Measurements from ENCODE around the gene RGS2.
A peak's percentile ranks its signal among the peaks of the same experiment; 100 is the strongest.

Gene RGS2, protein sequence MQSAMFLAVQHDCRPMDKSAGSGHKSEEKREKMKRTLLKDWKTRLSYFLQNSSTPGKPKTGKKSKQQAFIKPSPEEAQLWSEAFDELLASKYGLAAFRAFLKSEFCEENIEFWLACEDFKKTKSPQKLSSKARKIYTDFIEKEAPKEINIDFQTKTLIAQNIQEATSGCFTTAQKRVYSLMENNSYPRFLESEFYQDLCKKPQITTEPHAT

DNA sequence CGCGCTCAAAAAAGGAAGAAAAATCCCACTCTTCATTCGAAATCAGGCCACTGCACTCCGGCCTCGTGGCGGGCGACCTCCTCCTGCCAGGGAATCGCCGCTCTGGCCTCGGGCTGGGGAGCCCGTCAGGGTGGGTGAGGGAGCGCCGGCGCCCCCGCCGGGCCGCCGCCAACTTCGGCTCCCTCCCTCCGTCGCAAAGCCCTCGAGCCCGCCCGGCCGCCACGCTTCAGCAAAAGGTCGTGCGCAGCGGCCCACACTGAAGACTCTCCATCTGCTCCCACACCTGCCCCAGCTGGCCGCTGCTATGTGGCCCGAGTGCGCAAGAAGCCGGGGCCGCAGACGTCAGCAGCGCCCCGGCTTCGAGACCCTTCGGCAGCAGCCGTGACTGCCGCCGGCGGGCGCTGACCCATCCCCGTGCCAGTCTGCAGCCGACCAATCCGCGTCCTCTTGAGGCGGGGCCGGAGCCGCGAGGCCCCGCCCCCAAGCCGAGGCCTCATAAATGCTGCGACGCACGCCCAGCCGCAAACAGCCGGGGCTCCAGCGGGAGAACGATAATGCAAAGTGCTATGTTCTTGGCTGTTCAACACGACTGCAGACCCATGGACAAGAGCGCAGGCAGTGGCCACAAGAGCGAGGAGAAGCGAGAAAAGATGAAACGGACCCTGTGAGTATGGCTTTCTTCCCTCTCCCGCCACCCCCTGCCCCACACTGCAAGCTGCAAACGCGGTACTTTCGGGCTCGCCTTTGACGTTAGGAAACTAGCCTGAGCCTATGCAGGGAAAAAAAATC is at the start of gene RGS2:
RGS2 (plus strand) TSS at position 522 of the 789 bp plus-strand sequence; CDS start at position 555, 33 bp downstream.
- DNase-seq, result peak; percentile 72

GRCh38 chr1:192759104-192759503 is 49.7 kb upstream of the RGS2 start:
- no peak for DNase-seq

- no peak for DNase-seq
These were observed 46.6 kb upstream of the RGS2 start for GRCh38 chr1:192762265-192762664.

DNA sequence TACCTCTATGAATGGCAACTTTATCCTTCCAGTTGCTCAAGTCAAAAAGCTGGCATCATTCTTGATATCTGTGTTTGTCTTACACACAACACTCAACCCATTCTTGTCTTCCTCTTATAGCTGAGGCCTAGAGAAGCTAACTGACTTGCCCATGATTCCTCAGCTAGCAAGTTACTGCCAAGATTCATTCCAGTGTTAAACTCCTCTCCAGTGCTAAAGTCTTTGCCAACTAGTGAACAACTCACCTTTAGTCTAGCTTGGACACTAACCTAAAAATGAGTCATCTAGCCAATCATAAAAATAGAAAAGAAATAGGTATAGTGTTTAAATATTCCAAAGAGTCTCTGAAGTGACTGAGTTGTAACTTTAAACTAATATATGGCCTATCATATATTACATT is 45.6 kb upstream of the RGS2 start:
- DNase-seq, result no peak

GRCh38 chr1:192763756-192764155 is 45.1 kb upstream of the RGS2 start:
- no peak for DNase-seq

- DNase-seq, result no peak
These were observed 44.2 kb upstream of the RGS2 start for GRCh38 chr1:192764675-192765074.

DNA sequence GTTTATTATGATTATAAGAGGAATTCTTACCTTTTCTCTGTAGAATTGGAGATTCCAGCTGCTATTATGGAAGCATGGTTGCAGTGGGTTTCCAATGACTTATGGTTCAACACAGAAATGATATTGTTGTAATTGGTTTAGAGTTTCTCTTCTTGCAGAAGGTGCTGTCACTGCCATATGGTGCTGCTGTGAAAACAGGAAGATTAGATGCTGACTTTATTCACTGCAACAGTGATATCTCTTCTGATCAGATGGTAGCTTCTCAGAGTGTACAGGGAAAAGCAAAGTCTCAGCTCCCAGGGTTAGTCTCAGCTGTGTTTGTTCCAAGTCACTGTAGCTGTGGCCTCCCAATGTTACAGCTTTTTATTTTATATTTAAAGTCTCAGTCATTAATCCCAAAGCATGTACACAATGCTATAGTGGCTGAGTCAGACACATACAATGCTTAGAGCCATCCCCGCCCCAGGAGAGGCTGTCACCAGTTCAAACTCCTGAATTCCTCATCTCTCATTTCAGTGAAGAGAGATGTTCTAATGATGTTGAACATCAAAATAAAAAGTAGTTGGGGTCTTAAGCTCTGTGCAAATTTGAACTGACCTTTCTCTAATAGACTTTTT is 42.7 kb upstream of the RGS2 start:
- DNase-seq, result no peak

- DNase-seq, result no peak
These were observed 42.0 kb upstream of the RGS2 start for GRCh38 chr1:192766876-192767275.

DNA sequence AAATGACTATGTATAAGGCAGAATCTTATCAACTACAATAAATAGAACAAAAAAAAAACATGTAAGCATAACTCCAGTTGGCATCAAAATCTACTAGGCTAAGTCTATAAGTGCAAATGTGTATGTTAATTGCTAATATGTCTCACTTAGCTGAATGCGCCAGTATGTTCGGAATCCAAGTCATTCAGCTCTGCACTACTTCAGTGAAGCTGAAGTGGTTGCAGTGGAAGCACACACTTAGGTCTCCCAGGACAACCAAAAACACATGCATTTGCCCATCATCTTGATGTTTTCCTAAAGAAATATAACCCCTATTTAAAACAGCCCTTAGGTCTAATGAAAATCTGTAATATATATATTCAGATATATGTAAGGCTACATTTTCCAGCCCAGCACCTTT is 41.0 kb upstream of the RGS2 start:
- DNase-seq, result no peak

- DNase-seq, result no peak
These were observed 40.4 kb upstream of the RGS2 start for GRCh38 chr1:192768463-192768862.

GRCh38 chr1:192771341-192771740 is 37.5 kb upstream of the RGS2 start:
- no peak for DNase-seq

DNA sequence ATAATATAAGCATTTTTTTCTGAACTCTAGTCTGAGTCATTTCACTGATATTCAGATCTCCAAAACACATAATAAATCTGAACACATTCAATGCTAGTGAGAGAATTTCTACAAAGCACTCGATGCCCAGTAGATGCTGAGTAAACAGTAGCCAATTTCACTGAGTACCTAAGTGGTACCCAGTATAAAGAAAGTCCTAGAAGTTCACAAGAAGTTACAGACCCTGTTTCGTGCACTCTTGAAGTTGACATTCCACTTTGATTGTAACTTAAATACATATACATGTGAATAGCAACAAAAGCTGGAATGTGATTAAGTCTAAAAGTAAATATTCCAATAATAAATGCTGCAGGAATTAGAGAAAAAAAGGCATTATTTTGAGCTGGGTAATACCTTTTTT is 33.2 kb upstream of the RGS2 start:
- DNase-seq, result no peak

DNA sequence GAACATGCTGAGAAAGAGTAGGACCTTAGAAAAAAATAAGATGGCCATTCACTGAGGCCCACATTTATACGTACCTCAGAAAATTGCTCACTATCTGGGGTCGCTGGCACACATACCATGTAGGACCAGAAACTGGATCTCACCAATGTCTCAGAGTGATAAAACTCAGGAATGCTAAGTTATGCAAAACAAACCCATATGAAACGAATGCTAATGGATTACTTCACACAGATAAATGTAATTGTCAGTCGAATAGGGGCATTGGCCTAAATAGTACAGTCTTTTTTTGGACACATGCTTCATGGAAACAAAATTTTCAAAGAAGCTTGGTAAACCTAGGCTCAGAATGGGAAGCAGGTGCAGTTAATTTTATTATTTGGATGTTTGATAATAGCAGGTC is 32.6 kb upstream of the RGS2 start:
- no peak for DNase-seq

DNA sequence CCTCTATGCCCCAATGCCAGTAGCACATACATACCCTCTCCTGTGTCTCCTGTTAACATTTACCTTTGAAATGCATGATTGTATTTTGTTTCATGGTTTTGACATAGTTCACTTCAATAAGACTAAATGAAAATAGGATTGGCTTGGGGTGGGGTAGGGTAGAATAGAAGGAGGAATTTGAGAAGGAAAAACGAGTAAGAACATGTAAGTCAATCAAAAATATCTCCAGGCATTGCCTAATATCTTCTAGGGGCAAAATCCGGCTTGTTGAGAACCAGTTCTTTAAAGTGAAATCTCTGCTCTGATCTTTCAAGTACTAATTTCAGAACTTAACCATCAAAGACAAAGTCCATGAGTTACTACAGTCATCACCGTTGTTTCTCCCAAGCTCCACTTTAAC is 31.8 kb upstream of the RGS2 start:
- no peak for DNase-seq

DNA sequence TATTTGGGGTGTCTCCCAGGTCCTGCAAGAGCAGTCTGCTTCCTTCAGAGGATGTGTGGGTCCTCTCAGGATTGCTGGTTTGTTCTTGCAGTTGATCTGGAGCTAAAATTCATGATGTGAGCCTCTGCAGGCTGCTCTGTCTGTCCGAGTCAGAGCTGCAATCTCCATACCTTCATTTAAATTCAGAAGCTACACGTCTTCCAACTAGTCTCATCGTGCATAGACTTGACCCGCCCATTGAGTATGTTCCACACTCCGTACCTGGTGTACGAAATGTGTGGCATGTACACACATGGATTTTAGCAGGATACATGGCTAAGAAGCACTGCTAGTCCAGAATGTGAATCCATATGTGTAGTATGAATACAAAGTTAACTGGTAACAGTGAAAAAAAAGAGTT is 25.0 kb upstream of the RGS2 start:
- DNase-seq, result no peak

DNA sequence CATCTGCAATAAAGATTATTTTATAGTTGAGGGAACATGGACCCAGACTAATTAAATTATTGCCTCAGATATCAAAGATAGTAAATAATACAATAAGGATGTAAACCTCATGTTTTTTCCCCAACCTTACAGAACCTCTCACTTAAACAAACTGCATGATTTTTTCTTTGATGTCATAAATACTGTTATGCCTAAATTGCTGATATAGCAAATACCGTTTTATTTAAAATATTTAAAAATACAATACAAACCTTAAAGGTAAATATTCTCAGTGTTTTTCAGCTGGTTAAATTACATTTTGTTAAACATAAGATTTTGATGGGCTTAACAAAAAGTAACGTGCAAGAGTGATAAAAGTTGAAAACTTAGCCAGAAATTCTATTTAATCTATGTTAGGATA is 24.4 kb upstream of the RGS2 start:
- no peak for DNase-seq

DNA sequence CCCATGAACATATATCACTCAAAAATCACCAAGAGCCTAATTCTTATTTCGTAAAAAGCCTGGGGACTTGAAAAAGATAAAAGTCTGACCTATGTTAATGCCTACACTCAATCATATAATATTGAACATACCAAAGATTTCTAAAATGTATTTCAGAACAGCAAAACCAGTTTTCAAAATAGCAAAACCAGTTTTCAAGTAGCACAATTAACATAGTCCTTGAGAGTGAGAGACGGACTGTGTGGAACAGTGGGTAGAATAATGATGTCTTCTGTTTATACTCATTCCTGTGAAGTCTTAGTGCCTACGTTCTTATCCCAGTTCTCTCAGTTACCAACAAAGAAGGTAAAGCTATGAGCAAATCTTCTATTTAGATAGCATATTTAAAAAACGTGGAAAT is 22.3 kb upstream of the RGS2 start:
- no peak for DNase-seq

DNA sequence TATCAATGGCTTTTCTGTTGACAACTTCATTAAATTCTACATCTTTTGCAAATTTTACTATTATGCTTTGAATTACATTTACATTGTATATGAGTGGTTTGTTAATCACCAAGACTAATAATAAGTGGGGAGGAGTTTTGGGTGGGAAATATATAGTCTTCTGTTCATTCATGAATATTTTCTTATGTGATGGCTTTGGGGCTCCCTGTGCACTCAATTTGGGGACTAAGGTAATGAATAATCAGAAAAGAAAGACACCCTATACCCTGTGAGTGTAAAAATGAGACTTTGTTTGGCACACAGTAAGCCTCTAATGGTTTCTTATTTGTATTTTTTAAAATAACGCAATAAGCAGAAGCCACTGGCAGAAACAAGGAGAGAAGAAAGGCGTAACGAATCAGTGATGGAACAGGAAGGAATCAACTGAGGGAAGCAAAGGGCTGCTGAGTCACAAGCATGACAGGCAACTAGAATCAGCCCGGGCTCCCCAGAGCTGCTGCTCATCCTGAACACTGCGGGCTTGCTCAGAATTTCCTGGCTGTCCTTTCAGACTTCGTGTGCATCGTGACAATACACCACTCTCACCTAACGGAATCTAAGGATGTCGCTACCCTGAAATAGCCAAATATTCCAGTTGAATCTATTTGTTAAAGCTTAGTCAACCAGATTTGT is 20.8 kb upstream of the RGS2 start:
- no peak for DNase-seq

DNA sequence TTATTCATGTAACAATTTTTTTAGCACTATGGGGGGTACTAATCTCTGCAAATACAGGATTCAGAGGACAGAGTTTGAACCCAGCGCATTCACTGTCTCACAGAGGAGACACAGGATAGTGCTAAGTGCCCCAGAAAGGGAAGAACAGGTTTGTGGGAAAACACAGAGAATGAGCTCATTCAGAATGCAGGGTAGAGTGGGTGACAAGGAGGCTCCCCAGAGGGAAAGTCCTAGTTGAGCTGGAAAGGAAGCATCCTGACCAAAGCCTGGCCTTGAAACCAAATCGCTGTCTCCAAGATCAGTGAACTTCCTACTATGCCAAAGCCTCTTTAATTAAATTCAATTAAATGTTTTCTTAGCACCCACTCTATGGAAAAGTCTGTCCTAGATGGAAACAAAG is 19.0 kb upstream of the RGS2 start:
- DNase-seq, result no peak

DNA sequence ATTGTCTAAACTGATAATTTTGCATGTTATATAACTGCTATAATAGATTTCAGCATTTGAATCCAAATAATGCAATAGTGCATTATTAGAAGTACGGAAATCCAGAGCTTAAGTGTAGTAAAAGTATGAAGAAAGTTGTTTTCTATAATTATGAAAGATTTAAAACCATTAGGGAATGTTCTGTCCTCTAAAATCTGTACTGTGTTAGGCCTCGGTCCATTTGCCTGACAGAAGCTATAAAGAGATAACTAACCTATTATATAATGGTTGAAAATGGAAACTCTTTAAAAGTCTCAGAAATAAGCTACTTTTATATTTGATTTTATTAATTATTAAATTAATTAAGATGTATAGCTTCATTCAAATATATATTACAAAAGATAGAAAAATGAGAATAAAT is 16.2 kb upstream of the RGS2 start:
- no peak for DNase-seq

DNA sequence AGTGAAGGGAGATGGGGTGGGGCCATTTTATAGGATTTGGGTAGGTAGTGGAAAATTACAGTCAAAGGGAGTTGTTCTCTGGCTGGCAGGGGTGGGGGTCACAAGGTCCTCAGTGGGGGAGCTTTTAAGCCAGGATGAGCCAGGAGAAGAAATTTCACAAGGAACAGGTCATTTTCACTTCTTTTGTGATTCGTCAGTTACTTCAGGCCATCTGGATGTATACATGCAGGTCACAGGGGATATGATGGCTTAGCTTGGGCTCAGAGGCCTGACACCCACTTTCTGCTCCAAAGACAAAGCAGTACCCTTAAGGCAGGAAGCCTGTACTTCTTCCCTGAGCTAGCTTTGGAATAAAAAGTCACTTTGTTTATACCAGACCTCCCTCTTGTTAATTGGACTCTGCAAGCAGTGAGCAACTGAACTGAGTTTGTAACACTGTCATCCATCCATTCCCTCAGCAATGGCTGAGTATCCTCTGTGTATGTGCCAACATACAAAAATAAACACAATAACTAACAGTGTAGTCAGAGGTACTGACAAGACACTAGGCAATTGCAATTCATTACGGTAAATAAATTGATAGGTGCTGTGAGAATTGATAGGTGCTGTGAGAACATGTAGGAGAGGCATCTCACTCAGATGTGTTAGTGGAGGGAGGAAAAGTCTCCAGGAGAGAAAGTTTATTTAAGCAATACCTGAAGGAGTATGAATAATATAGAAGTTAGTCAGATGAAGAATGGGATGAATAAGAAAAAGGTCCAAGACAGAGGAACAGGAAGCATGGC is 14.7 kb upstream of the RGS2 start:
- no peak for DNase-seq

DNA sequence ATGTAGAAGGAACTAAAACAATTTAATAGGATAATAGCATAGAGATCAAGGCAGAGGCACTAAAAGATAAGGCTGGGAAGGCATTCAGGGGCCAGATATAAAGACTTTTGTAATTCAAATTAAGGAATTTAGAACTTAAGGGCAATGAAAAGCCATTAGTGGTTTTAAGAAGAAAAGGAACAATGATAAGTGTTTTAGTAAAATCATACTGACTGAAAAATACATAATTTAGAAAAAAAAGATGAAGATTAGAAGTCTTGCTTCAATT is 14.1 kb upstream of the RGS2 start:
- DNase-seq, result no peak

DNA sequence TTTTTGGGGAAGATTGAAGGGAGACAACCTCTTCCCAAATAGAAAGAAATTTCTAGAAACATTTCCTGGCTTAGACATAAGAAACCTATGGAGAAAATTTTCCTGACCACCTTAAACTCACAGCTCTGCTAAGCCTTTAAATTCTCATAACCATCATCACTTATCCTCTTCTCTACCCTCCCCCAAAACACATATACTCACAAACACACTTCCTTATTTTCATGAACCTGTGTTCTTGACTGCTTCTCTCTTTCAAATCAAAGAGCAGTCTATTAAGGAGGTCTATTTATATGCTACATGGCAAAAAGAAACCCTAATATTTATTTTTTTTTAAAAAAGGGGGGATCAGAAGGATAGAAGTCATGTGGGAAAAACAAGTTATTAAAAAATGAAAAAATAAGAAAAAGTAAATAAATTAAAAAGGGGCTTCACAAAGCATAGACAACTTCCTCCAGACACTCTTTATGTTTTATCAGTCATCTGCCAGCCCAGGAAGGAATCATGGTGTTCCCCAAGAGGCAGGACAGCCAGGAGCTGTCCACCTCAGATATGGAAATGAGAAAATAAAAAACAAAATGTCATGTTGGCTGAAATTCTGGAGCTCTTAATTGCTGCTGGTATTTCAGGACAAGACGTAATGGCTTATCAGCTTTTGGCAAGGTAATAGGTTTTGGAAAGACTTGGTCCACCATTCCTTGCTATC is 12.8 kb upstream of the RGS2 start:
- no peak for DNase-seq

All from NCI-H187 treated with DMSO at 0.1 percent for 48 hours (cell line).